DND-41 (cell line): ENCODE data around the gene TNXB.

Experiments used
- ATAC-seq: fragments of 200-7000 bp; cut with Tn5 transposase; 3 replicates; pipeline ENCODE4 v1.9.1; 2021; ENCODE audit warnings: low read depth; ENCODE audit not compliant: insufficient read depth
- DNase-seq: peaks from one replicate; pipeline ENCODE4 v3.0.0-alpha.2; 2020
- H2AFZ ChIP-seq: 2 replicates; pipeline ENCODE4 v1.6.0; 2012; ENCODE audit warnings: low read depth, low read length
- H3K27ac ChIP-seq: 2 replicates; pipeline ENCODE4 v1.5.1; 2012; ENCODE audit warnings: low read length, inconsistent platforms
- H3K27me3 ChIP-seq: fragments of 200-600 bp; sonication (generic); 2 replicates; pipeline ENCODE4 v1.6.0; 2012; ENCODE audit warnings: low read length, mild to moderate bottlenecking, inconsistent platforms; ENCODE audit not compliant: insufficient read depth, poor library complexity
- H3K36me3 ChIP-seq: 2 replicates; pipeline ENCODE4 v1.5.1; 2012; ENCODE audit warnings: low read length, inconsistent platforms; ENCODE audit not compliant: insufficient read depth
- H3K4me1 ChIP-seq: 2 replicates; pipeline ENCODE4 v1.5.1; 2012; ENCODE audit warnings: mild to moderate bottlenecking, low read length; ENCODE audit not compliant: insufficient read depth
- H3K4me2 ChIP-seq: 2 replicates; pipeline ENCODE4 v1.6.0; 2012; ENCODE audit warnings: mild to moderate bottlenecking, moderate library complexity, low read length, inconsistent platforms; ENCODE audit not compliant: insufficient read depth
- H3K4me3 ChIP-seq, 2 experiments: fragments of 200-600 bp in 1 of 2; shearing (Covaris generic) in 1 of 2; 2 replicates each; pipeline ENCODE4 v1.5.1; 2012 to 2016; ENCODE audit warnings: inconsistent platforms in 2 of 2, low read length in 2 of 2, mild to moderate bottlenecking in 2 of 2, low read depth in 1 of 2, moderate library complexity in 1 of 2
- H3K79me2 ChIP-seq: 2 replicates; pipeline ENCODE4 v1.6.0; 2012; ENCODE audit warnings: low read length, inconsistent platforms; ENCODE audit not compliant: insufficient read depth
- H3K9ac ChIP-seq: 2 replicates; pipeline ENCODE4 v1.6.0; 2012; ENCODE audit warnings: low read depth, mild to moderate bottlenecking, inconsistent platforms, low read length, moderate library complexity
- H3K9me3 ChIP-seq: 2 replicates; pipeline ENCODE4 v1.5.1; 2012; ENCODE audit warnings: low read length, moderate library complexity, mild to moderate bottlenecking, inconsistent platforms; ENCODE audit not compliant: insufficient read depth, severe bottlenecking
- H4K20me1 ChIP-seq: 2 replicates; pipeline ENCODE4 v1.6.0; 2012; ENCODE audit warnings: low read length; ENCODE audit not compliant: insufficient read depth
- EZH2 ChIP-seq: IDR thresholded peaks from 3 replicates; pipeline ENCODE4 v1.6.1; 2012; ENCODE audit warnings: borderline replicate concordance, low read depth, mild to moderate bottlenecking, moderate library complexity, low read length, inconsistent platforms; ENCODE audit not compliant: severe bottlenecking
- TF ChIP-seq, protein P1 (sequence below): IDR thresholded peaks from 2 replicates; pipeline ENCODE4 v1.5.1; 2012; ENCODE audit warnings: borderline replicate concordance, low read length, moderate library complexity, mild to moderate bottlenecking; ENCODE audit not compliant: poor library complexity, severe bottlenecking; ENCODE audit errors: extremely low read depth

TNXB gene

DNA sequence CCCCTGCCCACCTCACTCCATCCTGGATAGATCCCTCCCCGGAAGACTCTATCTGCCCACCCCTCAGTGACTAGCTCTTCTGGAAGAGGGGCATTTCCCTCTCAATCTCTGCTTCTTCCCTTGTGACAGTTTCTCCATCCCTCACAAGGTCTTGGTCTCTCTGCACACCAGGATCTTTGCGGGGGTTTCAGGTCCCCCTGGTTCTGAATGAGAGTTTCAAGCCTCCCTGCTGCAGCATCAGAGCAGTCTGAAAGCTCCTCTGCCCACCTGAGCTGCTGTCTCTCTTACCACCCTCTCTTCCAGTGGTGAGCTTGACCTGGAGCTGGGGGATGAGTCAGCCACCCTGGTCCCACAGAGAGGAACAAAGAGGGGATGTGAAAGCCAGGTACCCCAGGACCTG, 24.4 kb downstream of the TNXB start:
- no peaks in the 10 kb centered on the region for H4K20me1 ChIP-seq
- no peaks in the 10 kb centered on the region for H3K4me1 ChIP-seq
- DNase-seq, result no peak
- no peak overlapping the region for H3K4me2 ChIP-seq
- H3K27ac ChIP-seq, result no peak overlapping the region
- H3K27me3 ChIP-seq, result peaks cover 18% of the 10 kb centered on the region
- H3K36me3 ChIP-seq, result no peaks in the 10 kb centered on the region
- no peak overlapping the region for H3K9ac ChIP-seq
- H2AFZ ChIP-seq, result no peak overlapping the region
- no peak overlapping the region for H3K4me3 ChIP-seq
- ATAC-seq, result no peak
- no peaks in the 10 kb centered on the region for H3K9me3 ChIP-seq
- no peaks in the 10 kb centered on the region for H3K79me2 ChIP-seq
- no peak for TF ChIP-seq EZH2
- TF ChIP-seq, protein P1, sequence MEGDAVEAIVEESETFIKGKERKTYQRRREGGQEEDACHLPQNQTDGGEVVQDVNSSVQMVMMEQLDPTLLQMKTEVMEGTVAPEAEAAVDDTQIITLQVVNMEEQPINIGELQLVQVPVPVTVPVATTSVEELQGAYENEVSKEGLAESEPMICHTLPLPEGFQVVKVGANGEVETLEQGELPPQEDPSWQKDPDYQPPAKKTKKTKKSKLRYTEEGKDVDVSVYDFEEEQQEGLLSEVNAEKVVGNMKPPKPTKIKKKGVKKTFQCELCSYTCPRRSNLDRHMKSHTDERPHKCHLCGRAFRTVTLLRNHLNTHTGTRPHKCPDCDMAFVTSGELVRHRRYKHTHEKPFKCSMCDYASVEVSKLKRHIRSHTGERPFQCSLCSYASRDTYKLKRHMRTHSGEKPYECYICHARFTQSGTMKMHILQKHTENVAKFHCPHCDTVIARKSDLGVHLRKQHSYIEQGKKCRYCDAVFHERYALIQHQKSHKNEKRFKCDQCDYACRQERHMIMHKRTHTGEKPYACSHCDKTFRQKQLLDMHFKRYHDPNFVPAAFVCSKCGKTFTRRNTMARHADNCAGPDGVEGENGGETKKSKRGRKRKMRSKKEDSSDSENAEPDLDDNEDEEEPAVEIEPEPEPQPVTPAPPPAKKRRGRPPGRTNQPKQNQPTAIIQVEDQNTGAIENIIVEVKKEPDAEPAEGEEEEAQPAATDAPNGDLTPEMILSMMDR, result no peak

DNA sequence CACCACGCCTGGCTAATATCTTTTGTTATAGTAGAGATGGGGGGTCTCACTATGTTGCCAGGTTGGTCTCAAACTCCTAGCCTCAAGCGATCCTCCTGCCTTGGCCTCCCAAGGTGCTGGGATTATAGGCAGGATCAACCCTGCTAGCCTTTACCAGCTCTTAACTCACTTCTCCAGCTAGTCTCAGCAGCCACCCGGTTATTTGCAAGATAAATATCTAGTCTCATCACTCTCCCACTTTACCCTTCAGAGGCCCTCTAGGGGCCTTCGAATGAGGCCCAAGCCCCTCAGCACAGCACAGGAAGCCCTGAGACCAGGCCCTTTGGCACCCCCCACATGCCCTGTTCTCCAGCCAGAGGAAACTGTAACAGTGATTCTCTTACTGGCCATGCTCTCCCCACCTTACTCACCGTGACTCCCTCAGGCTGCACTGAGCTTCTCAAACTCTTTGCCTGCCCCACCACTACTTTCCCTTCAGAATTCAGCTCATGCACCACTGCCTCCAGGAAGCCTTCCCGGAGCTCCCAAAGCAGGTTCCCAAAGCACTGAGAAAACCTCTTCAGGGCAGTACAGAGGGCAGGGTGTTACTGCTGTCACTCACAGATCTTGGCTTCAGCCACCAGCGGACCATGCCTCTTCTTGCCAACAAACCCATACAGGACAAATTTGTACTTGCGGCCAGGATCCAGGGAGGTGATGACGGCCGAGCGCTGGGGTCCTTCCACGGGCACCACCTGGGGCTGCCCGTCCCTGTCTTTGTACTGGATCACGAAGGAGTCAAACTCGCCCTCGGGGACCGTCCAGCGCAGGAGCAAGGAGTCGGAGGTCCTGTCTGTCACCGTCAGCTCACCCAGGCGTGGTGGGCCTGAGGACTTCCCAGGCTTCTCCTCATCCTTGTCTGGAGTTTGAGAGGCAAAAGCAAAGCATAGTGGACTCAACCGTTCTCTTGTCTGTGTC, 25.0 kb downstream of the TNXB start:
- H3K27ac ChIP-seq, result no peak overlapping the region
- peaks cover 20% of the 10 kb centered on the region for H3K27me3 ChIP-seq

DNA sequence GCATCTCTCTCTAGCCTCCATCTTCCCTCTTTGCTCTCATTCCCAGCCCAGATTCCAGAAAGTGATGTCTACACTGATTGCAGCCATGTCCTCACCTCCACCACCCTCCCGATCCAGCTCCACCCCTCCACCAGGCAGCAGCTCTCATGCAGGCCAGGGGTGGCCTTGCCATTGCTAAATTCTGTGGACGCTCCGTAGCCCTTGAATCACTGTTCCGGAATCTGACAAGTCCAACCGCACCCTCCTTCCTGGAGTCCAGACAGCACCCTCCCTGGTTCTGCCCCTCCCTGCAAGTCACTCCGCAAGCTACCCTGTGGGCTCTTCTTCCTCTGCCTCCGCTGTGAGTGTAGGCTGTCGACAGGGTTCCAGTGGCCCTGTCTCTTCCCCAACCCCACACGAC, 26.2 kb downstream of the TNXB start:
- H3K4me3 ChIP-seq, result no peak overlapping the region
- no peak for ATAC-seq

More for the DNA sequence above, 25.0 kb downstream of the TNXB start:
- H3K4me3 ChIP-seq, result no peak overlapping the region
- H3K36me3 ChIP-seq, result no peaks in the 10 kb centered on the region
- TF ChIP-seq, protein P1, result no peak
- no peak for TF ChIP-seq EZH2
- no peak overlapping the region for H2AFZ ChIP-seq
- no peaks in the 10 kb centered on the region for H4K20me1 ChIP-seq
- no peaks in the 10 kb centered on the region for H3K4me1 ChIP-seq
- no peaks in the 10 kb centered on the region for H3K79me2 ChIP-seq
- H3K4me2 ChIP-seq, result no peak overlapping the region
- ATAC-seq (no peak), DNase-seq (no peak)
- H3K9ac ChIP-seq, result no peak overlapping the region
- no peaks in the 10 kb centered on the region for H3K9me3 ChIP-seq

More for the DNA sequence above, 26.2 kb downstream of the TNXB start:
- Histone ChIP-seq H3K9me3 (no peaks in the 10 kb centered on the region), H3K27me3 (peaks cover 17% of the 10 kb centered on the region), H3K36me3 (no peaks in the 10 kb centered on the region), H3K4me1 (no peaks in the 10 kb centered on the region), H3K79me2 (no peaks in the 10 kb centered on the region), H2AFZ (no peak overlapping the region), H3K9ac (no peak overlapping the region), H3K4me2 (no peak overlapping the region), H3K27ac (no peak overlapping the region), H4K20me1 (no peaks in the 10 kb centered on the region)
- DNase-seq, result no peak
- TF ChIP-seq, protein P1, result no peak
- TF ChIP-seq EZH2, result no peak
